Stimulated activated CD4-positive, alpha-beta T cell treated with anti-CD3 and anti-CD28 coated beads, Interleukin-12 subunit alpha, Interleukin-12 subunit beta, amount 100 ng/mL, for 24 hours (primary cell): ENCODE results near the gene ABCB11.

Source experiments
- DNase-seq, 2 experiments: peaks; one replicate each; pipeline ENCODE4 v3.0.0-alpha.2; 2020; ENCODE audit warnings: low read depth in 2 of 2

ABCB11 gene

GRCh38 chr2:169007941-169008340 is 23.2 kb downstream of the ABCB11 start:
- DNase-seq: no peak

- no peak for DNase-seq
Measured at GRCh38 chr2:169007356-169007755, 23.8 kb downstream of the ABCB11 start.

GRCh38 chr2:169006665-169007064 is 24.5 kb downstream of the ABCB11 start:
- DNase-seq: no peak

- DNase-seq: no peak
Measured at GRCh38 chr2:169005994-169006393, 25.1 kb downstream of the ABCB11 start.

GRCh38 chr2:169005080-169005598 is 26.0 kb downstream of the ABCB11 start:
- no peak for DNase-seq

GRCh38 chr2:169002161-169002738 is 28.9 kb downstream of the ABCB11 start:
- DNase-seq: no peak

GRCh38 chr2:169001116-169001815 is 29.9 kb downstream of the ABCB11 start:
- no peak for DNase-seq

- DNase-seq: no peak
Measured at GRCh38 chr2:168999668-169000213, 31.4 kb downstream of the ABCB11 start.

GRCh38 chr2:168998609-168999211 is 32.4 kb downstream of the ABCB11 start:
- DNase-seq: no peak

- no peak for DNase-seq
Measured at GRCh38 chr2:168997794-168998193, 33.3 kb downstream of the ABCB11 start.

- no peak for DNase-seq
Measured at GRCh38 chr2:168997118-168997521, 34.0 kb downstream of the ABCB11 start.

GRCh38 chr2:168995744-168996143 is 35.4 kb downstream of the ABCB11 start:
- DNase-seq: no peak

GRCh38 chr2:168993538-168993937 is 37.6 kb downstream of the ABCB11 start:
- no peak for DNase-seq

- no peak for DNase-seq
Measured at GRCh38 chr2:168992591-168993349, 38.4 kb downstream of the ABCB11 start.

GRCh38 chr2:168992026-168992425 is 39.1 kb downstream of the ABCB11 start:
- DNase-seq: no peak

GRCh38 chr2:168988755-168989154 is 42.4 kb downstream of the ABCB11 start:
- no peak for DNase-seq

- DNase-seq: no peak
Measured at GRCh38 chr2:168986398-168986943, 44.7 kb downstream of the ABCB11 start.

- no peak for DNase-seq
Measured at GRCh38 chr2:168981651-168982050, 49.5 kb downstream of the ABCB11 start.

- DNase-seq: no peak
Measured at GRCh38 chr2:168978461-168978861, 52.7 kb downstream of the ABCB11 start.

GRCh38 chr2:168977608-168978007 is 53.5 kb downstream of the ABCB11 start:
- no peak for DNase-seq

- no peak for DNase-seq
Measured at GRCh38 chr2:168976034-168976654, 55.0 kb downstream of the ABCB11 start.
